MV-4-11 (cell line): Measurements from ENCODE around the gene CSAG2.

ENCODE experiments used
- DNase-seq: peaks from one replicate; lab custom pipeline; 2025; lab: John Stamatoyannopoulos, UW

Gene CSAG2

DNA sequence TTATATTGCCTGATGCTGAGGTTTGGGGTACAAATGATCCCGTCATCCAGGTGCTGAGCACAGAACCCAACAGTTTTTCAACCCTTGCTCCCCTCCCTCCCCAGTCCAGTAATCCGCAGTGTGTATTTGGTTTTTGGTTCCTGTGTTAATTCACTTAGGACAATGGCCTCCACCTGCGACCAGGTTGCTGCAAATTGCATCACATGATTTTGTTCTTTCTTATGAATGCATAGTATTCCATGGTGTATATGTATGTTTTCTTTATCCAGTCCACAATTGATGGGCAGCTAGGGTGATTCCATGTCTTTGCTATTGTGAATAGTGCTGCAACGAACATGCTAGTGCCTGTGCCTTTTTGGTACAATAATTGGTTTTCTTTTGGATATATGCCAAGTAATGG is 46.0 kb downstream of the CSAG2 start:
- no peak for DNase-seq

DNA sequence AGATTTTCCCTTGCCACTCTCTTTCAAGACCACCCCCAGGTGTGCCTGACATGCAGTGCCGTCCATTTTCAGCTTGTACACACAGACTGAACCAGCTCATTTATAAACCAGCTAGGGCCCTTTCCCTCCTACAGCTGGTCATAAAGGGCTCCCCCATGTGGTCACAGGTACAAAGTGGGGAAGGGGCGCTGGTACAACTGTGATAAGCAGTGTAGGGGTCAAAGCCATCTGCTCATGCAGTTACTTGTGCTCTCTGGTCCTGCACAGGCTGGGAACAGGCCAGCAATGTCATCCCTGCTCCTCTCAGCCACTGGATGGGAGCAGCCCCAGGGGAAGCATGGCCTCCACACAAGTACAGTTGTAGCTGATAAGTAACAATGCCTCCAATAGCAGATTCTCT is 50.8 kb downstream of the CSAG2 start:
- no peak for DNase-seq
